Mucosa of descending colon (tissue), 3 donors: ENCODE results near the gene ABR. TPM values are rescaled to one million over a fixed set of nuclear protein-coding genes. Genes with fewer than 3 reads are reported as not detected.
A peak's percentile ranks its signal among the peaks of the same experiment; 100 is the strongest.
"Not testable (repeated sequence)": the region's sequence is repeated elsewhere in the genome, so short reads cannot be mapped to it uniquely, and the experiment has no call there.

Source experiments
- ATAC-seq: fragments of 200-7000 bp; cut with Tn5 transposase; one replicate; pipeline ENCODE4 v1.9.1; 2020; ENCODE audit warnings: mild to moderate bottlenecking, moderate library complexity
- DNase-seq, 3 donors: peaks; one replicate each; pipeline ENCODE4 v3.0.0-alpha.2; 2020
- H3K36me3 ChIP-seq: fragments of 200-600 bp; one replicate; pipeline ENCODE4 v1.8.0; 2021; ENCODE audit warnings: low read depth, mild to moderate bottlenecking
- H3K4me1 ChIP-seq: fragments of 200-600 bp; one replicate; pipeline ENCODE4 v1.8.0; 2021; ENCODE audit warnings: low read depth, mild to moderate bottlenecking
- H3K4me3 ChIP-seq: fragments of 200-600 bp; one replicate; pipeline ENCODE4 v1.8.0; 2021; ENCODE audit warnings: mild to moderate bottlenecking
- H3K9me3 ChIP-seq: fragments of 200-600 bp; one replicate; pipeline ENCODE4 v1.8.0; 2021; ENCODE audit warnings: mild to moderate bottlenecking
- intact Hi-C, 2 donors: fragments of 100-400 bp; cut with DNase I in 1 of 2; cut with micrococcal nuclease in 1 of 2; formaldehyde crosslinking; loops; one replicate each; pipeline versions ENCODE4 v1.11.0 to v1.11.1; 2022; cut with DNase I, micrococcal nuclease
- total RNA-seq, 3 donors: library from RNA; stranded (reverse); fragmentation: NEBNext Ultra II Directional in 2 of 3; extraction: Animal tissue kit (Norgen Biotek cat#: 25700) in 2 of 3; gene quantifications; one replicate each; pipeline versions ENCODE4 v1.2.1 to v1.2.4, GENCODE V29; 2021 to 2023
- TF ChIP-seq, protein P1 (sequence below): fragments of 200-600 bp; IDR thresholded peaks from one replicate; pipeline ENCODE4 v1.8.0; 2022; ENCODE audit warnings: antibody characterized with exemption, mild to moderate bottlenecking
- donor health status: DM: no; HTN: no; CAD: no; lungs with moderate emphysema.
- donor health status: DM: no; HTN: no; CAD: no.
- donor health status: DM: no; HTN: yes; CAD: no.

Gene ABR
- total RNA-seq, 3 donors from 2014 or later: 257 to 470 (median 292) TPM

DNA sequence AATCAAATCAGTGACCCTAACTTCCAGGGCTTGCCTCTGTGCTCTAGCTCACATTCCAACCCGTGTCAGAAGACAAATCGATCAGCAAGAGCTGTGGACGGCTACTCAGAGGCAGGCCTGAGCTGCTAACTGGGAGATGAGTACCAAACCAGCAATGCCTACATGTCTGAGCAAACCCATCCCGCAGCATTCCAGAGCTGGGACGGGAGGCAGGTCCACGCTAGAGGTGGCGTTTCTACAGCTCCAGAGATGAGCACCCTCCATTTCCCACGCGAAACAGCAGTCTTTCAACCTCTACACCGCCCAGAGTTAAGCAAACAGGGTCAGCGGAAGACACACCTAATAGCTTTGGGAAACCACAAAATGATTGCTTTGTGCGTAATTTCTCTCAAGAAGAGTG is 206.7 kb downstream of the ABR start:
- Histone ChIP-seq H3K4me1 (no peaks in the 10 kb centered on the region), H3K36me3 (no peaks in the 10 kb centered on the region), H3K9me3 (no peaks in the 10 kb centered on the region), H3K4me3 (no peak overlapping the region)
- DNase-seq: peak in 1 of 3 donors; percentile 4
- TF ChIP-seq, protein P1, sequence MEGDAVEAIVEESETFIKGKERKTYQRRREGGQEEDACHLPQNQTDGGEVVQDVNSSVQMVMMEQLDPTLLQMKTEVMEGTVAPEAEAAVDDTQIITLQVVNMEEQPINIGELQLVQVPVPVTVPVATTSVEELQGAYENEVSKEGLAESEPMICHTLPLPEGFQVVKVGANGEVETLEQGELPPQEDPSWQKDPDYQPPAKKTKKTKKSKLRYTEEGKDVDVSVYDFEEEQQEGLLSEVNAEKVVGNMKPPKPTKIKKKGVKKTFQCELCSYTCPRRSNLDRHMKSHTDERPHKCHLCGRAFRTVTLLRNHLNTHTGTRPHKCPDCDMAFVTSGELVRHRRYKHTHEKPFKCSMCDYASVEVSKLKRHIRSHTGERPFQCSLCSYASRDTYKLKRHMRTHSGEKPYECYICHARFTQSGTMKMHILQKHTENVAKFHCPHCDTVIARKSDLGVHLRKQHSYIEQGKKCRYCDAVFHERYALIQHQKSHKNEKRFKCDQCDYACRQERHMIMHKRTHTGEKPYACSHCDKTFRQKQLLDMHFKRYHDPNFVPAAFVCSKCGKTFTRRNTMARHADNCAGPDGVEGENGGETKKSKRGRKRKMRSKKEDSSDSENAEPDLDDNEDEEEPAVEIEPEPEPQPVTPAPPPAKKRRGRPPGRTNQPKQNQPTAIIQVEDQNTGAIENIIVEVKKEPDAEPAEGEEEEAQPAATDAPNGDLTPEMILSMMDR: no peak
- ATAC-seq: no peak
- intact Hi-C loops: no loop called here

DNA sequence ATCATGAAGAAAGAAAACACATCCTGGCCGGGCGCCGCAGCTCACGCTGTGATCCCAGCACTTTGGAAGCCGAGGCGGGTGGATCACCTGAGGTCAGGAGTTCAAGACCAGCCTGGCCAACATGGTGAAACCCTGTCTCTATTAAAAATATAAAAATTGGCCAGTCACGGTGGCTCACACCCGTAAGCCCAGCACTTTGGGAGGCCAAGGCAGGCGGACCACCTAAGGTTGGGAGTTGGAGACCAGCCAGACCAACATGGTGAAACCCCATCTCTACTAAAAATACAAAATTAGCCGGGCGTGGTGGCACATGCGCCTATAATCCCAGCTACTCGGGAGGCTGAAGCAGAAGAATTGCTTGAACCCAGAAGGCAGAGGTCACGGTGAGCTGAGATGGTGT is 207.9 kb downstream of the ABR start:
- H3K4me1 ChIP-seq, DNase-seq, ATAC-seq, intact Hi-C loops, H3K36me3 ChIP-seq, H3K9me3 ChIP-seq, H3K4me3 ChIP-seq: not testable (repeated sequence)

DNA sequence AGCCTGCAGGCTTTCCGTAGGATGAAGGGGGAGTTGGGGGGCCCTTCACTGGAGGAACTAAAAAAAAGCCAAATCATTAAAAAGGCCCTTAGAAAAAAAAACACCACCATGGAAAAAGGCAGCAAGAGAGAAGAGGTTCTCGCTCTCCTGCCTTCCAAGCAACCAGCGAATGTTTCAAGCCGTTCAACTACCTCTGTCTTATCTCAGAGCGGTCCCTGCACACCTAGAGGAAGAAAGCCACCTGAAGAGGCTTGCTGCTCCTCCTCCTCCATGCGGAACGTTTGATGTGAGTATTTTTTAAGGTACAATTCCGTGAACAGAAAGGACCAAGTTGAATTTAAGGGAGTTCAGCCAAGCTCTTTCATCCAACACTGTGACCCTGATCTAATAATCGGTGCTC is 209.4 kb downstream of the ABR start:
- intact Hi-C loops: no loop called here
- no peak overlapping the region for H3K4me3 ChIP-seq
- H3K36me3 ChIP-seq: no peaks in the 10 kb centered on the region
- TF ChIP-seq, protein P1: no peak
- ATAC-seq (no peak), DNase-seq (no peak)
- H3K4me1 ChIP-seq: no peaks in the 10 kb centered on the region
- H3K9me3 ChIP-seq: no peaks in the 10 kb centered on the region

DNA sequence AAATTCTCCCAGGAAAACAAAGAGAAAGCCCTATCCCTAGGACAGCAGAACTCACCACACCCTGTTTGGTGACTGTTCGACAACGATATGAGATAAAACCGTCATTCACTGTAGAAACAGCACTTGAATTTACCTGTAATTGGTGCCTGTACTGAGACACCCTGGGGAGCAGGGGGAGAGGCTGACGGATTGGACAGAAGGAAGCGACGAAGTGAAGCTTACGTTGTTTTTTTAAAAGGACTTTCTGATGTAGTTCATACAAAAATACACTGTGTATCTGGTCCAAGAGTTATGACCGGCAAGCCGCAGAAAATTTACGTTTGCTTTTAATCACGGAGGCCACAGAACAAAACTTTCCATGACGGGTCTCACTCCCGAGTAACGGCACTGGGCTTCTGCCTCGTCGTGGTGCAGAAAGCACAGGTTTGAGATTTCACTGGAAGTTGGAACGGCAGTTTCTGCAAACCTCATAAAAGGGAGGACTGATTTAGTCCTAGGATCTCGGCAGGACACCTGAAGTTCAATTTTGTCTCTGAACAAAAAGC is 209.9 kb downstream of the ABR start:
- no peaks in the 10 kb centered on the region for H3K4me1 ChIP-seq
- peak; percentile 26 for ATAC-seq
- peak in 1 of 3 donors; percentile 7 for DNase-seq

DNA sequence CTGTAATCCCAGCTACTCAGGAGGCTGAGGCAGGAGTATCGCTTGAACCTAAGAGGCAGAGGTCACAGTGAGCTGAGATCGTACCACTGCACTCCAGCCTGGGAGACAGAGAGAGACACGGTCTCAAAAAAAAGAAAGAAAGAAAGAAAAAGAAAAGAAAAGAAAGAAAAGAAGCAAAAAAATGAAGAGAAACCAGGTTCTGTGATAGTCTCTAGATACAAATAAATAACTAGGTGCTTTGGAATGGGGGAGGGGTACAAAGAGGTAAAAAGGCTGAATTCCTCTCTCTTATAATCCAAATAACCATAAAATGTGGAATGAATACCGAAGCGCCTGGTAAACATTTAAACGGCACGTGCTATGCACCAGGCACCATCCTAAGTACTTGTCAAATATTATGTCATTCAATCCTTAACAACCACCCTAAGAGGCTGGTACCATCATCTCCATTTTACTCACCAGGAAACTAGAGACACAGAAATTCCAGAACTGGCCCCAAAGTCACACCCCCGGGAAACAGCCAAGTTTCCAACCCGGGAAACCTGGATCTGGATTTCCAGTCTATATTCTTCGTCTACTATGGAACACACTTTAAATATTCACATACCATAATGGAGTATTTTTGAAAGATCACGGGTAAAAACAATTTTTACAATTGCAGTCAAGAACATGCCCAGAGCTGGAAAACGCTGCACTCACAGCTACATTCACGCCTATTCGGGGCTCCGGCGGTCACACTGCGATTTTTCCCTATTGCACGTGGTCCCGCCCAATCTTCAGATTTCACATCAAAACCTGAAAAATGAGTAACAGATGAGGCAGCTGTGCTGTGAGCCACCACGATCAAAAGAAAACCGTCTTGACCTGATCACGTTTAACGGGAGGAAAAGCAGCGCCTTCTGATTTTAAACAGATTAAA is 210.7 kb downstream of the ABR start:
- TF ChIP-seq, protein P1: no peak
- ATAC-seq (no peak), DNase-seq (peak in 1 of 3 donors; percentile 13)
- Histone ChIP-seq H3K4me3 (no peak overlapping the region), H3K36me3 (no peaks in the 10 kb centered on the region), H3K9me3 (no peaks in the 10 kb centered on the region), H3K4me1 (no peaks in the 10 kb centered on the region)
- intact Hi-C loops: no loop called here

More for the DNA sequence above, 209.9 kb downstream of the ABR start:
- TF ChIP-seq, protein P1: no peak
- Histone ChIP-seq H3K36me3 (no peaks in the 10 kb centered on the region), H3K9me3 (no peaks in the 10 kb centered on the region), H3K4me3 (no peak overlapping the region)
- intact Hi-C loops: no loop called here

DNA sequence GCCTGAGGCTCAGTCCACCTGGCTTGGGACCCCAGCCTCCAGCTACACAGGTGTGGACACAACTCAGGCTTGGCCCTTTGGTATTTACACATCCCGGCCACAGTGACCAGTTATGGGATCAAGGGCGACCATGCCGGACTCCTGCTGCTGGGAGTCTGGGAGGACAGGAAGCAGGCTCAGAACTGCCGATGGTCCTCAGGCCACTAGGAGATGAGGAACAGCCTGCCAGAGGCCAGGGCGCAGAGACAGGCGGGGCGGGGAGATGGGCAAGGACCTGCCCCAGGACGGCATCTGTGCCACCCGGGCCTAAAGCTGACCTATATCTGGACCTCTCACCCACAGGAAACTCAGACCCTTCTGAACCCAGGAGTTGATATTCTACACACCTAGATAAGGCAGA is 212.7 kb downstream of the ABR start:
- DNase-seq (no peak), ATAC-seq (no peak)
- TF ChIP-seq, protein P1: no peak
- intact Hi-C loops: no loop called here
- Histone ChIP-seq H3K4me3 (no peak overlapping the region), H3K9me3 (no peaks in the 10 kb centered on the region), H3K4me1 (no peaks in the 10 kb centered on the region), H3K36me3 (no peaks in the 10 kb centered on the region)
